K562 (cell line): ENCODE results near the gene TTC39A.

Source experiments
- BHLHE40 ChIP-seq: IDR thresholded peaks from 2 replicates; pipeline ENCODE4 v1.6.1; 2011; ENCODE audit warnings: low read length, improper control_type of control experiment
- CEBPZ ChIP-seq: fragments of 150-350 bp; IDR thresholded peaks from 2 replicates; pipeline ENCODE4 v1.6.1; 2014; ENCODE audit warnings: low read depth, mild to moderate bottlenecking, low read length, borderline replicate concordance
- CTCF ChIP-seq, 3 experiments: IDR thresholded peaks in 2 of 3; conservative IDR thresholded peaks in 1 of 3; 2 replicates each; pipeline ENCODE4 v1.5.1; 2011 to 2012; ENCODE audit warnings: low read length in 3 of 3, mild to moderate bottlenecking in 3 of 3, control low read depth in 2 of 3, improper control_type of control experiment in 1 of 3, inconsistent platforms in 1 of 3, low read depth in 1 of 3, mixed read lengths in 1 of 3, moderate library complexity in 1 of 3; ENCODE audit not compliant: insufficient read depth in 2 of 3
- KDM1A ChIP-seq, 2 experiments: fragments of 450-650 bp; IDR thresholded peaks; 2 replicates each; pipeline ENCODE4 v1.6.1; 2016; ENCODE audit warnings: mild to moderate bottlenecking in 2 of 2
- NFE2L1 ChIP-seq: fragments of 450-650 bp; IDR thresholded peaks from 2 replicates; pipeline ENCODE4 v1.6.1; 2016; ENCODE audit warnings: missing genetic modification characterization, low read depth, mild to moderate bottlenecking, missing compliant biosample characterization, moderate library complexity, borderline replicate concordance
- POLR2AphosphoS5 ChIP-seq: IDR thresholded peaks from 2 replicates; pipeline ENCODE4 v1.6.1; 2011; ENCODE audit warnings: mild to moderate bottlenecking, low read depth, low read length, moderate library complexity; ENCODE audit not compliant: control insufficient read depth, insufficient read depth
- TCF7 ChIP-seq: sonication (generic); IDR thresholded peaks from 2 replicates; pipeline ENCODE4 v1.6.1; 2016; ENCODE audit warnings: antibody characterized with exemption, borderline replicate concordance
- ZNF133 ChIP-seq: fragments of 250-450 bp; sonication (Bioruptor Pico); IDR thresholded peaks from 2 replicates; pipeline ENCODE4 v1.4.0; 2020; ENCODE audit warnings: mild to moderate bottlenecking
- ZNF311 ChIP-seq: fragments of 250-450 bp; sonication (Bioruptor Pico); IDR thresholded peaks from 2 replicates; pipeline ENCODE4 v1.4.0; 2020; ENCODE audit warnings: mild to moderate bottlenecking, moderate library complexity
- ZNF354B ChIP-seq: fragments of 250-450 bp; sonication (Bioruptor Pico); IDR thresholded peaks from 2 replicates; pipeline ENCODE4 v1.4.0; 2020
- ZNF766 ChIP-seq: fragments of 200-800 bp; sonication (Bioruptor generic); conservative IDR thresholded peaks from 2 replicates; pipeline ENCODE4 v1.6.1; 2016; ENCODE audit warnings: missing genetic modification characterization, missing compliant biosample characterization
- TF ChIP-seq, protein P1 (sequence below), 2 experiments: fragments of 200-800 bp in 1 of 2; sonication (Bioruptor generic) in 1 of 2; sonication (generic) in 1 of 2; formaldehyde crosslinking in 1 of 2; IDR thresholded peaks in 1 of 2; conservative IDR thresholded peaks in 1 of 2; 2 replicates each; pipeline versions ENCODE4 v1.5.0 to v1.6.1; 2016 to 2020; ENCODE audit warnings: missing compliant biosample characterization in 1 of 2, missing genetic modification characterization in 1 of 2, missing genetic modification reagents in 1 of 2
- TF ChIP-seq, protein P2 (sequence below): sonication (generic); formaldehyde crosslinking; IDR thresholded peaks from 2 replicates; pipeline ENCODE4 v1.8.0; 2022; ENCODE audit warnings: missing genetic modification reagents, mild to moderate bottlenecking, borderline replicate concordance
- TF ChIP-seq, protein P3 (sequence below): sonication (generic); formaldehyde crosslinking; IDR thresholded peaks from 2 replicates; pipeline ENCODE4 v1.4.0; 2020; ENCODE audit warnings: mild to moderate bottlenecking, missing genetic modification reagents

DNA sequence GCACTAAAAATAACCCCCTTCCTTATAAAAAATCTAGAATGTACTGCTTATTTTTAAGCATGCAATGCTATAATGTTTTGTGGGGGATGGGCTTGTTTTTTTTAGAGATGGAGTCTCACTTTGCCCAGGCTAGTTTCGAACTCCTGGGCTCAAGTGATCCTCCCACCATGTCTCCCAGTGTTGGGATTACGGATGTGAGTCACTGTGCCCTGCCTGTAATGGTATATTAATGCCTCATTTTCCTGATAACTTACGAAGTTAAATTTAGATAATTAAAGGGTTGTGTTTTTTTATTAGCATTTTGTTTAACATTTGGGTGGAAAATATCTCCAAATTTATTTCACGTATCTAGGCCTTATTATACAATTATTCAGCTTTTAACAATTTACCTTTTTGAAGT lies 87.8 kb downstream of the TTC39A start:
- TF ChIP-seq KDM1A (IDR thresholded peaks at IDR 0.05) (no peak), BHLHE40 (no peak), ZNF311 (CRISPR knock-in tag) (no peak), CTCF (IDR thresholded peaks at IDR 0.05 in 2 of 3, conservative IDR thresholded peaks at IDR 0.05 in 1 of 3; ENCODE audit: insufficient read depth in 2 of 3, low read depth in 1 of 3, low read length in 3 of 3) (no peak), ZNF766 (CRISPR knock-in tag) (no peak), POLR2AphosphoS5 (no peak), ZNF133 (CRISPR knock-in tag) (no peak), CEBPZ (no peak), NFE2L1 (tag) (no peak), TCF7 (no peak), ZNF354B (no peak)
- TF ChIP-seq, protein P1, sequence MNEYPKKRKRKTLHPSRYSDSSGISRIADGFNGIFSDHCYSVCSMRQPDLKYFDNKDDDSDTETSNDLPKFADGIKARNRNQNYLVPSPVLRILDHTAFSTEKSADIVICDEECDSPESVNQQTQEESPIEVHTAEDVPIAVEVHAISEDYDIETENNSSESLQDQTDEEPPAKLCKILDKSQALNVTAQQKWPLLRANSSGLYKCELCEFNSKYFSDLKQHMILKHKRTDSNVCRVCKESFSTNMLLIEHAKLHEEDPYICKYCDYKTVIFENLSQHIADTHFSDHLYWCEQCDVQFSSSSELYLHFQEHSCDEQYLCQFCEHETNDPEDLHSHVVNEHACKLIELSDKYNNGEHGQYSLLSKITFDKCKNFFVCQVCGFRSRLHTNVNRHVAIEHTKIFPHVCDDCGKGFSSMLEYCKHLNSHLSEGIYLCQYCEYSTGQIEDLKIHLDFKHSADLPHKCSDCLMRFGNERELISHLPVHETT (CRISPR knock-in tag; conservative IDR thresholded peaks at IDR 0.05 in 1 of 2, IDR thresholded peaks at IDR 0.05 in 1 of 2): no peak
- TF ChIP-seq, protein P2, sequence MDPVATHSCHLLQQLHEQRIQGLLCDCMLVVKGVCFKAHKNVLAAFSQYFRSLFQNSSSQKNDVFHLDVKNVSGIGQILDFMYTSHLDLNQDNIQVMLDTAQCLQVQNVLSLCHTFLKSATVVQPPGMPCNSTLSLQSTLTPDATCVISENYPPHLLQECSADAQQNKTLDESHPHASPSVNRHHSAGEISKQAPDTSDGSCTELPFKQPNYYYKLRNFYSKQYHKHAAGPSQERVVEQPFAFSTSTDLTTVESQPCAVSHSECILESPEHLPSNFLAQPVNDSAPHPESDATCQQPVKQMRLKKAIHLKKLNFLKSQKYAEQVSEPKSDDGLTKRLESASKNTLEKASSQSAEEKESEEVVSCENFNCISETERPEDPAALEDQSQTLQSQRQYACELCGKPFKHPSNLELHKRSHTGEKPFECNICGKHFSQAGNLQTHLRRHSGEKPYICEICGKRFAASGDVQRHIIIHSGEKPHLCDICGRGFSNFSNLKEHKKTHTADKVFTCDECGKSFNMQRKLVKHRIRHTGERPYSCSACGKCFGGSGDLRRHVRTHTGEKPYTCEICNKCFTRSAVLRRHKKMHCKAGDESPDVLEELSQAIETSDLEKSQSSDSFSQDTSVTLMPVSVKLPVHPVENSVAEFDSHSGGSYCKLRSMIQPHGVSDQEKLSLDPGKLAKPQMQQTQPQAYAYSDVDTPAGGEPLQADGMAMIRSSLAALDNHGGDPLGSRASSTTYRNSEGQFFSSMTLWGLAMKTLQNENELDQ (CRISPR knock-in tag): no peak
- TF ChIP-seq, protein P3, sequence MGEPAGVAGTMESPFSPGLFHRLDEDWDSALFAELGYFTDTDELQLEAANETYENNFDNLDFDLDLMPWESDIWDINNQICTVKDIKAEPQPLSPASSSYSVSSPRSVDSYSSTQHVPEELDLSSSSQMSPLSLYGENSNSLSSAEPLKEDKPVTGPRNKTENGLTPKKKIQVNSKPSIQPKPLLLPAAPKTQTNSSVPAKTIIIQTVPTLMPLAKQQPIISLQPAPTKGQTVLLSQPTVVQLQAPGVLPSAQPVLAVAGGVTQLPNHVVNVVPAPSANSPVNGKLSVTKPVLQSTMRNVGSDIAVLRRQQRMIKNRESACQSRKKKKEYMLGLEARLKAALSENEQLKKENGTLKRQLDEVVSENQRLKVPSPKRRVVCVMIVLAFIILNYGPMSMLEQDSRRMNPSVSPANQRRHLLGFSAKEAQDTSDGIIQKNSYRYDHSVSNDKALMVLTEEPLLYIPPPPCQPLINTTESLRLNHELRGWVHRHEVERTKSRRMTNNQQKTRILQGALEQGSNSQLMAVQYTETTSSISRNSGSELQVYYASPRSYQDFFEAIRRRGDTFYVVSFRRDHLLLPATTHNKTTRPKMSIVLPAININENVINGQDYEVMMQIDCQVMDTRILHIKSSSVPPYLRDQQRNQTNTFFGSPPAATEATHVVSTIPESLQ (CRISPR knock-in tag): no peak
